ENCODE measurements around the gene PLCB3. TPM values are rescaled to one million over a fixed set of nuclear protein-coding genes. Genes with fewer than 3 reads are reported as not detected.

Gene PLCB3
- total and polyA plus RNA-seq, 2 of the 13 experiments (the other 11 are each of a cell fraction or from before 2014, with no cell fraction given): 7.5 to 13.8 TPM

DNA sequence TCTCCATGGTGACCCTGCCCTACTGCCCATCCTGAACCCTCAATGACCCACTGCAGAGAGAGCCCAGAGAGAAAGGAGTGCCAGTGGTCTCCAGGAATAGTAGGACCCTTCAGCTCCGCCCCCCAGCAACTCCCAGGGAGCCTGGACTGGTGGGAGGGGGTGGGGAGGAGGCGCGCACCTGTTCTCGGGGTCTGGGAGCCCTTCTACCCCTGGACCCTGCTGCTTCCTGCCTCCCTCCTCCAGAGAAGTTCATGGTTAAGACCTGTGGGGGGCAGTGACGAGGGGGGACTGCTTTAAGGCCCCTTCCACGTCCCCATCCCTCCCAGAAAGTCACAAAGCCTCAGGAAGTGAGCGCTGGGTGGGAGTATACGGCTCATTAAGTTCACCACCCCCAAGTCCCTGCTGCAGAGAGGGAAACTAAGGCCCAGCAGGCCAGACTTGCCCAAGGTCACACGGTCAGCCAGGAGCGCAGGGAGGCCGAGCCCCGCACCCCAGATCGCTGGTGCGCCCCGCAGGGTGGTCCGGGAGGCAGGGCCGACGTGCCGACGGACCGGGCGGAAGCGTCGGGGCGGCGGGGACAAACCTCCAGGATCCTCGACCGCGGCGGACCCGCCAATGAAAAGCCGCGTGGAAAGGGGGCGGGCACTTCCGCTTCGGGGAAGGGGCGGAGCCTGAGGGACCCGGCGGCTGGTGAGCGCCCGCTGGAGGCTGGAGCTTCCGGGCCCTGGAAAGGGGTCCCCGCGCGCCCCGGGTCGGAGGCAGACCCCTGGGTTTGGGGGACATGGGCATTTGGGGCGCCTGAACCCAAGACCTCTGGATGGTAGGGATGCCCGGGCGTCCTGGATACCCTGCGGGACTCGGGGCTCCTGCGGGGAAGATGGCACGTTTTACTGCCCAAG lies 25.5 kb upstream of the PLCB3 start, which contains the start of the genes NUDT22 and TRPT1 (continued):
- TF ChIP-seq, protein P1, sequence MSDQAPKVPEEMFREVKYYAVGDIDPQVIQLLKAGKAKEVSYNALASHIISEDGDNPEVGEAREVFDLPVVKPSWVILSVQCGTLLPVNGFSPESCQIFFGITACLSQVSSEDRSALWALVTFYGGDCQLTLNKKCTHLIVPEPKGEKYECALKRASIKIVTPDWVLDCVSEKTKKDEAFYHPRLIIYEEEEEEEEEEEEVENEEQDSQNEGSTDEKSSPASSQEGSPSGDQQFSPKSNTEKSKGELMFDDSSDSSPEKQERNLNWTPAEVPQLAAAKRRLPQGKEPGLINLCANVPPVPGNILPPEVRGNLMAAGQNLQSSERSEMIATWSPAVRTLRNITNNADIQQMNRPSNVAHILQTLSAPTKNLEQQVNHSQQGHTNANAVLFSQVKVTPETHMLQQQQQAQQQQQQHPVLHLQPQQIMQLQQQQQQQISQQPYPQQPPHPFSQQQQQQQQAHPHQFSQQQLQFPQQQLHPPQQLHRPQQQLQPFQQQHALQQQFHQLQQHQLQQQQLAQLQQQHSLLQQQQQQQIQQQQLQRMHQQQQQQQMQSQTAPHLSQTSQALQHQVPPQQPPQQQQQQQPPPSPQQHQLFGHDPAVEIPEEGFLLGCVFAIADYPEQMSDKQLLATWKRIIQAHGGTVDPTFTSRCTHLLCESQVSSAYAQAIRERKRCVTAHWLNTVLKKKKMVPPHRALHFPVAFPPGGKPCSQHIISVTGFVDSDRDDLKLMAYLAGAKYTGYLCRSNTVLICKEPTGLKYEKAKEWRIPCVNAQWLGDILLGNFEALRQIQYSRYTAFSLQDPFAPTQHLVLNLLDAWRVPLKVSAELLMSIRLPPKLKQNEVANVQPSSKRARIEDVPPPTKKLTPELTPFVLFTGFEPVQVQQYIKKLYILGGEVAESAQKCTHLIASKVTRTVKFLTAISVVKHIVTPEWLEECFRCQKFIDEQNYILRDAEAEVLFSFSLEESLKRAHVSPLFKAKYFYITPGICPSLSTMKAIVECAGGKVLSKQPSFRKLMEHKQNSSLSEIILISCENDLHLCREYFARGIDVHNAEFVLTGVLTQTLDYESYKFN (CRISPR knock-in tag; conservative IDR thresholded peaks at IDR 0.05): peak; percentile 52
- TF ChIP-seq, protein P2, sequence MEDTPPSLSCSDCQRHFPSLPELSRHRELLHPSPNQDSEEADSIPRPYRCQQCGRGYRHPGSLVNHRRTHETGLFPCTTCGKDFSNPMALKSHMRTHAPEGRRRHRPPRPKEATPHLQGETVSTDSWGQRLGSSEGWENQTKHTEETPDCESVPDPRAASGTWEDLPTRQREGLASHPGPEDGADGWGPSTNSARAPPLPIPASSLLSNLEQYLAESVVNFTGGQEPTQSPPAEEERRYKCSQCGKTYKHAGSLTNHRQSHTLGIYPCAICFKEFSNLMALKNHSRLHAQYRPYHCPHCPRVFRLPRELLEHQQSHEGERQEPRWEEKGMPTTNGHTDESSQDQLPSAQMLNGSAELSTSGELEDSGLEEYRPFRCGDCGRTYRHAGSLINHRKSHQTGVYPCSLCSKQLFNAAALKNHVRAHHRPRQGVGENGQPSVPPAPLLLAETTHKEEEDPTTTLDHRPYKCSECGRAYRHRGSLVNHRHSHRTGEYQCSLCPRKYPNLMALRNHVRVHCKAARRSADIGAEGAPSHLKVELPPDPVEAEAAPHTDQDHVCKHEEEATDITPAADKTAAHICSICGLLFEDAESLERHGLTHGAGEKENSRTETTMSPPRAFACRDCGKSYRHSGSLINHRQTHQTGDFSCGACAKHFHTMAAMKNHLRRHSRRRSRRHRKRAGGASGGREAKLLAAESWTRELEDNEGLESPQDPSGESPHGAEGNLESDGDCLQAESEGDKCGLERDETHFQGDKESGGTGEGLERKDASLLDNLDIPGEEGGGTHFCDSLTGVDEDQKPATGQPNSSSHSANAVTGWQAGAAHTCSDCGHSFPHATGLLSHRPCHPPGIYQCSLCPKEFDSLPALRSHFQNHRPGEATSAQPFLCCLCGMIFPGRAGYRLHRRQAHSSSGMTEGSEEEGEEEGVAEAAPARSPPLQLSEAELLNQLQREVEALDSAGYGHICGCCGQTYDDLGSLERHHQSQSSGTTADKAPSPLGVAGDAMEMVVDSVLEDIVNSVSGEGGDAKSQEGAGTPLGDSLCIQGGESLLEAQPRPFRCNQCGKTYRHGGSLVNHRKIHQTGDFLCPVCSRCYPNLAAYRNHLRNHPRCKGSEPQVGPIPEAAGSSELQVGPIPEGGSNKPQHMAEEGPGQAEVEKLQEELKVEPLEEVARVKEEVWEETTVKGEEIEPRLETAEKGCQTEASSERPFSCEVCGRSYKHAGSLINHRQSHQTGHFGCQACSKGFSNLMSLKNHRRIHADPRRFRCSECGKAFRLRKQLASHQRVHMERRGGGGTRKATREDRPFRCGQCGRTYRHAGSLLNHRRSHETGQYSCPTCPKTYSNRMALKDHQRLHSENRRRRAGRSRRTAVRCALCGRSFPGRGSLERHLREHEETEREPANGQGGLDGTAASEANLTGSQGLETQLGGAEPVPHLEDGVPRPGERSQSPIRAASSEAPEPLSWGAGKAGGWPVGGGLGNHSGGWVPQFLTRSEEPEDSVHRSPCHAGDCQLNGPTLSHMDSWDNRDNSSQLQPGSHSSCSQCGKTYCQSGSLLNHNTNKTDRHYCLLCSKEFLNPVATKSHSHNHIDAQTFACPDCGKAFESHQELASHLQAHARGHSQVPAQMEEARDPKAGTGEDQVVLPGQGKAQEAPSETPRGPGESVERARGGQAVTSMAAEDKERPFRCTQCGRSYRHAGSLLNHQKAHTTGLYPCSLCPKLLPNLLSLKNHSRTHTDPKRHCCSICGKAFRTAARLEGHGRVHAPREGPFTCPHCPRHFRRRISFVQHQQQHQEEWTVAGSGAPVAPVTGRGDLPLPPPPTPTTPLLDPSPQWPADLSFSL (CRISPR knock-in tag; IDR thresholded peaks at IDR 0.05): 0 out of 2 replicates have a peak, but pooled peaks have one; percentile 47
- TF ChIP-seq CREM (IDR thresholded peaks at IDR 0.05): peak; percentile 29; the same call in 1 of the 2 replicates
- TF ChIP-seq CREM (CRISPR knock-in tag; IDR thresholded peaks at IDR 0.05): no peak
- TF ChIP-seq, protein P3, sequence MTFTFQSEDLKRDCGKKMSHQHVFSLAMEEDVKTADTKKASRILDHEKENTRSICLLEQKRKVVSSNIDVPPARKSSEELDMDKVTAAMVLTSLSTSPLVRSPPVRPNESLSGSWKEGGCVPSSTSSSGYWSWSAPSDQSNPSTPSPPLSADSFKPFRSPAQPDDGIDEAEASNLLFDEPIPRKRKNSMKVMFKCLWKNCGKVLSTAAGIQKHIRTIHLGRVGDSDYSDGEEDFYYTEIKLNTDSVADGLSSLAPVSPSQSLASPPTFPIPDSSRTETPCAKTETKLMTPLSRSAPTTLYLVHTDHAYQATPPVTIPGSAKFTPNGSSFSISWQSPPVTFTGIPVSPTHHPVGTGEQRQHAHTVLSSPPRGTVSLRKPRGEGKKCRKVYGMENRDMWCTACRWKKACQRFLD (CRISPR knock-in tag; IDR thresholded peaks at IDR 0.05; ENCODE audit: borderline replicate concordance): no peak
- TF ChIP-seq PCBP1 (IDR thresholded peaks at IDR 0.05; ENCODE audit: borderline replicate concordance, low read depth, low read length): 0 out of 2 replicates have a peak, but pooled peaks have one; percentile 25
- peak; percentile 82 for TF ChIP-seq GATAD1 (CRISPR knock-in tag; IDR thresholded peaks at IDR 0.05)
- no peak for TF ChIP-seq ZNF10 (CRISPR knock-in tag; IDR thresholded peaks at IDR 0.05; ENCODE audit: borderline replicate concordance, low read depth)
- TF ChIP-seq, protein P4, sequence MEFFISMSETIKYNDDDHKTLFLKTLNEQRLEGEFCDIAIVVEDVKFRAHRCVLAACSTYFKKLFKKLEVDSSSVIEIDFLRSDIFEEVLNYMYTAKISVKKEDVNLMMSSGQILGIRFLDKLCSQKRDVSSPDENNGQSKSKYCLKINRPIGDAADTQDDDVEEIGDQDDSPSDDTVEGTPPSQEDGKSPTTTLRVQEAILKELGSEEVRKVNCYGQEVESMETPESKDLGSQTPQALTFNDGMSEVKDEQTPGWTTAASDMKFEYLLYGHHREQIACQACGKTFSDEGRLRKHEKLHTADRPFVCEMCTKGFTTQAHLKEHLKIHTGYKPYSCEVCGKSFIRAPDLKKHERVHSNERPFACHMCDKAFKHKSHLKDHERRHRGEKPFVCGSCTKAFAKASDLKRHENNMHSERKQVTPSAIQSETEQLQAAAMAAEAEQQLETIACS (CRISPR knock-in tag; IDR thresholded peaks at IDR 0.05): no peak
- TF ChIP-seq ZNF484 (CRISPR knock-in tag; IDR thresholded peaks at IDR 0.05; ENCODE audit: borderline replicate concordance, low read depth): no peak
- no peak; the same call in 1 of the 2 replicates for TF ChIP-seq RXRA (CRISPR knock-in tag; IDR thresholded peaks at IDR 0.05)
- no peak; the same call in 1 of the 2 replicates for TF ChIP-seq ZNF33B (CRISPR knock-in tag; IDR thresholded peaks at IDR 0.05)
- no peak for TF ChIP-seq HHEX (CRISPR knock-in tag; IDR thresholded peaks at IDR 0.05)
- TF ChIP-seq KDM5B (CRISPR knock-in tag; IDR thresholded peaks at IDR 0.05; ENCODE audit: borderline replicate concordance): peak; percentile 84; the same call in 1 of the 2 replicates
